Panc1 (cell line): ENCODE data around the gene TIMM50. TPM values are rescaled to one million over a fixed set of nuclear protein-coding genes. Genes with fewer than 3 reads are reported as not detected.

Experiments
- ATAC-seq: fragments of 200-7000 bp; cut with Tn5 transposase; 2 replicates; pipeline ENCODE4 v1.9.1; 2020; ENCODE audit warnings: mild to moderate bottlenecking, moderate library complexity
- BruUV-seq: library from RNA; stranded (reverse); fragments of 400-500 nt; replicated peaks from 2 replicates; lab custom pipeline; 2021; lab: Mats Ljungman, UMichigan
- CTCF ChIA-PET: fragments of 300-600 bp; sonication (Branson Sonifier 250); formaldehyde crosslinking; loops from one replicate; lab custom pipeline; 2022; ENCODE audit warnings: antibody characterized with exemption; lab: Charles Lee
- POLR2A ChIA-PET: fragments of 300-600 bp; sonication (Branson Sonifier 250); formaldehyde crosslinking; loops from one replicate; lab custom pipeline; 2022; ENCODE audit warnings: antibody characterized with exemption; lab: Charles Lee
- DNase-seq: peaks from one replicate; pipeline ENCODE4 v3.0.0-alpha.2; 2010; ENCODE audit warnings: low read depth, low spot score
- H3K27ac ChIP-seq: 2 replicates; pipeline ENCODE4 v1.5.1; 2011; ENCODE audit warnings: mild to moderate bottlenecking, low read length, inconsistent platforms
- H3K27me3 ChIP-seq: fragments of 200-500 bp; sonication (Bioruptor generic); 2 replicates; pipeline ENCODE4 v1.6.0; 2014; ENCODE audit warnings: low read length, inconsistent platforms; ENCODE audit not compliant: control insufficient read depth, insufficient read depth
- H3K36me3 ChIP-seq: fragments of 200-500 bp; sonication (Bioruptor generic); 2 replicates; pipeline ENCODE4 v1.5.1; 2014; ENCODE audit warnings: inconsistent platforms, mild to moderate bottlenecking, low read length, moderate library complexity; ENCODE audit not compliant: control insufficient read depth, insufficient read depth
- H3K4me1 ChIP-seq: 2 replicates; pipeline ENCODE4 v1.5.1; 2011; ENCODE audit warnings: inconsistent platforms, mild to moderate bottlenecking, low read length, moderate library complexity; ENCODE audit not compliant: control insufficient read depth, insufficient read depth
- H3K4me3 ChIP-seq, 2 experiments: 2 replicates each; pipeline ENCODE4 v1.5.1; 2011 to 2012; ENCODE audit warnings: low read depth in 2 of 2, low read length in 2 of 2, mild to moderate bottlenecking in 2 of 2, inconsistent platforms in 1 of 2, moderate library complexity in 1 of 2
- H3K9me3 ChIP-seq: fragments of 200-500 bp; sonication (Bioruptor generic); 2 replicates; pipeline ENCODE4 v1.5.1; 2014; ENCODE audit warnings: low read depth, mild to moderate bottlenecking, inconsistent platforms, low read length, moderate library complexity; ENCODE audit not compliant: control insufficient read depth, insufficient read depth
- CTCF ChIP-seq: fragments of 450-650 bp; IDR thresholded peaks from 2 replicates; pipeline ENCODE4 v1.5.1; 2017; ENCODE audit warnings: mild to moderate bottlenecking
- POLR2AphosphoS5 ChIP-seq: IDR thresholded peaks from 2 replicates; pipeline ENCODE4 v1.6.1; 2012; ENCODE audit warnings: mild to moderate bottlenecking, low read depth, low read length, moderate library complexity
- REST ChIP-seq, 2 experiments: IDR thresholded peaks; 2 replicates each; pipeline ENCODE4 v1.6.1; 2011 to 2012; ENCODE audit warnings: low read depth in 2 of 2, control low read depth in 1 of 2, low read length in 1 of 2, mild to moderate bottlenecking in 1 of 2, moderate library complexity in 1 of 2; ENCODE audit not compliant: insufficient read depth in 1 of 2
- SIN3A ChIP-seq: IDR thresholded peaks from 2 replicates; pipeline ENCODE4 v1.6.1; 2012; ENCODE audit warnings: low read depth, mild to moderate bottlenecking, low read length, moderate library complexity, borderline replicate concordance; ENCODE audit not compliant: insufficient read depth
- TCF7L2 ChIP-seq: IDR thresholded peaks from 2 replicates; pipeline ENCODE4 v1.6.1; 2011; ENCODE audit warnings: mild to moderate bottlenecking, low read depth, low read length, inconsistent platforms
- in situ Hi-C: cut with HindIII; loops from 2 replicates; pipeline ENCODE4 v1.10.0; 2016; ENCODE audit warnings: low sequenced_read_pairs, low pct_unique_long_range_greater_than_20kb
- intact Hi-C: fragments of 100-400 bp; cut with micrococcal nuclease; formaldehyde crosslinking; loops from one replicate; pipeline ENCODE4 v1.10.0; 2022; ENCODE audit not compliant: unreplicated experiment
- total RNA-seq: library from RNA; stranded (reverse); gene quantifications from one replicate; pipeline ENCODE4 v1.2.1, GENCODE V29; 2021; ENCODE audit not compliant: unreplicated experiment

TIMM50 gene
- total RNA-seq, 1 experiment from 2014 or later = 1,837 TPM

DNA sequence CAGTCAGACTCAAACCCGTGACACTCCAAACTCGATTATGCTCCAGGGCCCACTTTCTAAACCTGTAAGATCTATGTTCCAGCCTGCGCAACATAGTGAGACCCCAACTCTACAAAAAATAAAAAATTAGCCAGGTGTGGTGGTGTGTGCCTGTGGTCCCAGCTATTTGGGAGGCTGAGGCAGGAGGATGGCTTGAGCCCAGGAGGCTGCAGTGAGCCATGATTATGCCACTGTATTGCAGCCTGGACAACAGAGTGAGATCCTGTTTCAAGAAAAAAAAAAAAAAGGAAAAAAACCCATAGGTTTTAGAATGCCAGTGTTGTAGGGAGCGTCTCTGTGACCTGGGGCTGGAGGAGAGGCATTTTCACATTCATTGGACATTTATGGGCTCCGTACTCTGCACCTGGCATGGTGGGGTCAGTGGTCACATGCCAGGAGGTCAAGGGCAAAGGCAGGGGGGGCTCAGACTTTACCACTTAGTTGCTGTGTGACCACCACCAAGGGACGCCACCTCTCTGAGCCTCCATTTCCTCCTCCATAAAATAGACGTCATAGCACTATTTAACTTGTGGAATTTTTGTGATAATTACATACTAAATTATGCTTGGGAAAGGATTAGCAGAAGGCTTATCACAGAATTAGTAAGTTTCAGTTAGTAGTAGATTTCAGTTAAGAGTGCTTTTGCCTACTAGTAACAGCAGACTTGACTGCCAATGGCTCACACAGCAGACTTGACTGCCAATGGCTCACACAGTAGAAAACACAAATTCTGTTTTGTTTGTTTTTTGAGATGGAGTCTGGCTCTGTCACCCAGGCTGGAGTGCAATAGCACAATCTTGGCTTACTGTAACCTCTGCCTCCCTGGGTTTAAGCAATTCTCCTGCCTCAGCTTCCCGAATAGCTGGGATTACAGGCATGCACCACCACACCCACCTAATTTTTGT, 40.2 kb downstream of the TIMM50 start:
- ATAC-seq (no peak), DNase-seq (no peak)
- peaks cover 13% of the 10 kb centered on the region for H3K4me1 ChIP-seq
- POLR2A ChIA-PET = interaction anchor here (0.5 to 3.5 kb wide), 16 partner anchors 10 to 953 kb away, joined by 3 to 43 read pairs (median 4); partner anchors contain the start of genes EID2B, PAF1 and RPS16
- in situ Hi-C loops = no loop called here
- H3K9me3 ChIP-seq = no peaks in the 10 kb centered on the region
- H3K4me3 ChIP-seq = no peak overlapping the region
- BruUV-seq = no TSS peak
- no peak overlapping the region for H3K27ac ChIP-seq
- TF ChIP-seq CTCF (no peak), TCF7L2 (no peak), REST (IDR thresholded peaks at IDR 0.05; ENCODE audit: insufficient read depth in 1 of 2, low read depth in 2 of 2, low read length in 1 of 2) (no peak)
- H3K36me3 ChIP-seq = no peaks in the 10 kb centered on the region
- intact Hi-C loops = no loop called here
- H3K27me3 ChIP-seq = peaks cover 5% of the 10 kb centered on the region
- CTCF ChIA-PET = interaction anchor here (0.5 to 3.9 kb wide), 16 partner anchors 9 to 231 kb away, joined by 3 to 49 read pairs (median 6); partner anchors contain the start of genes DLL3, EID2, EID2B and RPS16

DNA sequence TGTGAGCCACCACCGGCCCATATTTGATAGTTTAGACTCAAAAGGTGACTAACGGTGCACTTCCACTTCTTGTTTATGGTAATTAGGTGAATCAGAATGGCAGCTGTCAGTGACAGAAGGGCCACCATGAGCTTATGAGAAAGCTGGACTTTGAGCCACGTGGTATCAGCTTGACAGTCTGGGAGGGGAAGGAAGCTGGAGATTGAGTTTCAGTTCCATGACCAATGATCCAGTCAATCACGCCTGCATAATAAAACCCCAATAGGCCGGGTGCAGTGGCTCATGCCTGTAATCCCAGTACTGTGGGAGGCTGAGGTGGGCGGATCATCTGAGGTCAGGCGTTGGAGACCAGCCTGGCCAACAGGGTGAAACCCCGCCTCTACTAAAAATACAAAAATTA, 43.9 kb downstream of the TIMM50 start:
- in situ Hi-C loops (no loop called here), intact Hi-C loops (no loop called here)
- peaks cover 3% of the 10 kb centered on the region; the same call in 1 of the 2 replicates for H3K4me1 ChIP-seq
- BruUV-seq = no TSS peak
- POLR2A ChIA-PET = interaction anchor here (0.5 to 11.8 kb wide), 12 partner anchors 8 to 337 kb away, joined by 3 to 196 read pairs (median 4); partner anchors contain the start of genes DYRK1B, EID2B, MED29 and RPS16
- DNase-seq = no peak
- ATAC-seq = peak; percentile 1; the same call in 1 of the 2 replicates
- CTCF ChIA-PET = interaction anchor here (0.5 to 2.4 kb wide), 14 partner anchors 8 to 242 kb away, joined by 3 to 23 read pairs (median 4); partner anchors contain the start of genes EID2, EID2B and SELENOV
- H3K36me3 ChIP-seq = no peaks in the 10 kb centered on the region
- no peak overlapping the region for H3K27ac ChIP-seq
- TF ChIP-seq TCF7L2 = no peak
- TF ChIP-seq CTCF = no peak
- TF ChIP-seq POLR2AphosphoS5 = no peak
- TF ChIP-seq REST (IDR thresholded peaks at IDR 0.05; ENCODE audit: insufficient read depth in 1 of 2, low read depth in 2 of 2, low read length in 1 of 2) = no peak
- TF ChIP-seq SIN3A = no peak
- H3K4me3 ChIP-seq = no peak overlapping the region
- H3K9me3 ChIP-seq = no peaks in the 10 kb centered on the region
- no peaks in the 10 kb centered on the region for H3K27me3 ChIP-seq
